HG03342 (cell line): ENCODE results near the gene LAMA1.

ENCODE experiments used
- ATAC-seq: cut with Tn5 transposase; IDR thresholded peaks from one replicate; pipeline ENCODE4 v1.9.1; 2021; ENCODE audit warnings: mild to moderate bottlenecking, moderate library complexity; ENCODE audit not compliant: unreplicated experiment

Gene LAMA1

GRCh38 chr18:7116001-7116730 is 1.4 kb downstream of the LAMA1 start:
- no peak for ATAC-seq

GRCh38 chr18:7112936-7113335 is 4.7 kb downstream of the LAMA1 start:
- no peak for ATAC-seq

- ATAC-seq: no peak
These were observed 6.5 kb downstream of the LAMA1 start for GRCh38 chr18:7111134-7111533.

- no peak for ATAC-seq
These were observed 11.7 kb downstream of the LAMA1 start for GRCh38 chr18:7105943-7106342.

GRCh38 chr18:7105268-7105667 is 12.3 kb downstream of the LAMA1 start:
- no peak for ATAC-seq

- ATAC-seq: no peak
These were observed 12.9 kb downstream of the LAMA1 start for GRCh38 chr18:7104649-7105048.

GRCh38 chr18:7102131-7102530 is 15.5 kb downstream of the LAMA1 start:
- ATAC-seq: no peak

- no peak for ATAC-seq
These were observed 20.8 kb downstream of the LAMA1 start for GRCh38 chr18:7096838-7097237.

- no peak for ATAC-seq
These were observed 23.2 kb downstream of the LAMA1 start for GRCh38 chr18:7094427-7094826.

GRCh38 chr18:7090771-7091170 is 26.8 kb downstream of the LAMA1 start:
- no peak for ATAC-seq

- no peak for ATAC-seq
These were observed 28.2 kb downstream of the LAMA1 start for GRCh38 chr18:7089369-7089768.

GRCh38 chr18:7084080-7085065 is 33.2 kb downstream of the LAMA1 start:
- ATAC-seq: no peak

- no peak for ATAC-seq
These were observed 34.9 kb downstream of the LAMA1 start for GRCh38 chr18:7082671-7083070.

- no peak for ATAC-seq
These were observed 38.4 kb downstream of the LAMA1 start for GRCh38 chr18:7079231-7079630.

GRCh38 chr18:7072593-7072992 is 45.0 kb downstream of the LAMA1 start:
- no peak for ATAC-seq

- ATAC-seq: no peak
These were observed 46.0 kb downstream of the LAMA1 start for GRCh38 chr18:7071600-7071999.

- ATAC-seq: no peak
These were observed 47.1 kb downstream of the LAMA1 start for GRCh38 chr18:7070466-7070865.

GRCh38 chr18:7068871-7069590 is 48.6 kb downstream of the LAMA1 start:
- ATAC-seq: no peak

GRCh38 chr18:7066965-7067555 is 50.5 kb downstream of the LAMA1 start:
- no peak for ATAC-seq

GRCh38 chr18:7065736-7066135 is 51.9 kb downstream of the LAMA1 start:
- no peak for ATAC-seq

- ATAC-seq: no peak
These were observed 53.3 kb downstream of the LAMA1 start for GRCh38 chr18:7064346-7064745.
